ENCODE results near the gene CD9. TPM values are rescaled to one million over a fixed set of nuclear protein-coding genes. Genes with fewer than 3 reads are reported as not detected.

CD9 gene
- polyA plus RNA-seq, 1 of the 3 experiments (the other 2 are of a cell fraction): 76.6 TPM

GRCh38 chr12:6268484-6269157 lies 68.4 kb downstream of the CD9 start:
- DNase-seq: no peak
- no peak overlapping the region; a peak in 1 of 4 replicates for H3K27ac ChIP-seq (ENCODE audit: low read depth in 2 of 2, low read length in 1 of 2)
- H3K36me3 ChIP-seq (replicated peaks in 1 of 2; ENCODE audit: control insufficient read depth in 1 of 2, insufficient read depth in 2 of 2, low read length in 1 of 2): no peaks in the 10 kb centered on the region
- H3K4me3 ChIP-seq (ENCODE audit: low read depth in 2 of 2, low read length in 1 of 2): no peak overlapping the region
- no peaks in the 10 kb centered on the region for H3K27me3 ChIP-seq (ENCODE audit: insufficient read depth)
- 82% methylated on average over 10 of the region's 10 CpGs for WGBS (ENCODE audit: low lambda C conversion rate)
- H3K9ac ChIP-seq: no peak overlapping the region
- no peaks in the 10 kb centered on the region for H3K9me3 ChIP-seq
- H3F3A ChIP-seq (replicated peaks; ENCODE audit: insufficient read depth): no peaks in the 10 kb centered on the region
- peaks cover 0 to 33% of the 10 kb centered on the region in 2 experiments; a peak in 1 of 4 replicates for H3K4me1 ChIP-seq (ENCODE audit: control insufficient read depth in 1 of 2, insufficient read depth in 2 of 2, low read depth in 1 of 2, low read length in 1 of 2)
- TF ChIP-seq RCOR1 (IDR thresholded peaks at IDR 0.05; ENCODE audit: low read length) (no peak), IRF3 (IDR thresholded peaks at IDR 0.05; ENCODE audit: low read depth, low read length) (no peak), CHD2 (IDR thresholded peaks at IDR 0.05; ENCODE audit: low read length, partially characterized antibody) (no peak), POLR2AphosphoS5 (IDR thresholded peaks at IDR 0.05; ENCODE audit: low read depth, low read length) (no peak), TAF1 (IDR thresholded peaks at IDR 0.05; ENCODE audit: borderline replicate concordance, low read depth, low read length) (no peak), NFIC (IDR thresholded peaks at IDR 0.05; ENCODE audit: borderline replicate concordance) (no peak), ELF1 (IDR thresholded peaks at IDR 0.05) (no peak), MEF2A (IDR thresholded peaks at IDR 0.05; ENCODE audit: borderline replicate concordance, low read depth) (no peak), FOSL2 (IDR thresholded peaks at IDR 0.05; ENCODE audit: borderline replicate concordance, low read depth) (no peak), CTCF (IDR thresholded peaks at IDR 0.05) (no peak), MXI1 (IDR thresholded peaks at IDR 0.05; ENCODE audit: low read depth, low read length) (no peak), RFX5 (IDR thresholded peaks at IDR 0.05; ENCODE audit: low read length) (no peak), MAX (IDR thresholded peaks at IDR 0.05; ENCODE audit: low read depth) (no peak), RXRA (IDR thresholded peaks at IDR 0.05; ENCODE audit: borderline replicate concordance, low read depth) (no peak), FOXM1 (IDR thresholded peaks at IDR 0.05; ENCODE audit: low read depth) (no peak), JUND (IDR thresholded peaks at IDR 0.05) (no peak), EZH2phosphoT487 (IDR thresholded peaks at IDR 0.05; ENCODE audit: borderline replicate concordance, low read depth) (no peak), TEAD4 (IDR thresholded peaks at IDR 0.05; ENCODE audit: borderline replicate concordance, insufficient read depth) (no peak), RAD21 (IDR thresholded peaks at IDR 0.05; ENCODE audit: low read length) (no peak), ZBTB33 (IDR thresholded peaks at IDR 0.05; ENCODE audit: borderline replicate concordance, low read depth) (no peak)
- no peak overlapping the region for H3K4me2 ChIP-seq
- no peaks in the 10 kb centered on the region for H3K79me2 ChIP-seq (ENCODE audit: insufficient read depth)
- ChIA-PET CTCF (interaction anchor here (1.2 to 2.4 kb wide), 2 partner anchors 16 to 73 kb away, joined by 3 to 12 read pairs; no protein-coding TSS in a partner anchor), POLR2A (no interaction called here)
- no peaks in the 10 kb centered on the region for H3K9me2 ChIP-seq
- H4K20me1 ChIP-seq (ENCODE audit: insufficient read depth): no peaks in the 10 kb centered on the region
- H2AFZ ChIP-seq (ENCODE audit: low read depth): no peak overlapping the region
